ENCODE results near the gene TYW1.
"Not testable (repeated sequence)": the region's sequence is repeated elsewhere in the genome, so short reads cannot be mapped to it uniquely, and the experiment has no call there.

DNA sequence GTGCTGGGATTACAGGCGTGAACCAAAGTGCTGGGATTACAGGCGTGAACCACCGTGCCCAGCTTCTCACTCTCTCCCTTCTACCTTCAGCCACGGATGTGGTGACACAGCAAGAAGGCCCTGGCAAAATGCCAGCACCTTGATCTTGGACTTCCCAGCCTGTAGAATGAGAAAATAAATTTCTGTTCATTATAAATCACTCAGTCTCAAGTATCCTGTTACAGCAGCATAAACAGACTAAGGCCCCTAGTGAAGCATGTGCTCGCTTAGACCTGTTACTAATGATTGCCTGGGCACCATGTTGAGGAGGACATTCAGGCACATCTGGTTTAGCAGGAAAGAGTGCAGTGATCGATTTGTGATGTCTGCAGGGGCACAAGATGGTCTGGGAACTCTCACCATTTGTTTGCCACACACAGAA is 263.5 kb downstream of the TYW1 start:
- TF ChIP-seq, protein P1, sequence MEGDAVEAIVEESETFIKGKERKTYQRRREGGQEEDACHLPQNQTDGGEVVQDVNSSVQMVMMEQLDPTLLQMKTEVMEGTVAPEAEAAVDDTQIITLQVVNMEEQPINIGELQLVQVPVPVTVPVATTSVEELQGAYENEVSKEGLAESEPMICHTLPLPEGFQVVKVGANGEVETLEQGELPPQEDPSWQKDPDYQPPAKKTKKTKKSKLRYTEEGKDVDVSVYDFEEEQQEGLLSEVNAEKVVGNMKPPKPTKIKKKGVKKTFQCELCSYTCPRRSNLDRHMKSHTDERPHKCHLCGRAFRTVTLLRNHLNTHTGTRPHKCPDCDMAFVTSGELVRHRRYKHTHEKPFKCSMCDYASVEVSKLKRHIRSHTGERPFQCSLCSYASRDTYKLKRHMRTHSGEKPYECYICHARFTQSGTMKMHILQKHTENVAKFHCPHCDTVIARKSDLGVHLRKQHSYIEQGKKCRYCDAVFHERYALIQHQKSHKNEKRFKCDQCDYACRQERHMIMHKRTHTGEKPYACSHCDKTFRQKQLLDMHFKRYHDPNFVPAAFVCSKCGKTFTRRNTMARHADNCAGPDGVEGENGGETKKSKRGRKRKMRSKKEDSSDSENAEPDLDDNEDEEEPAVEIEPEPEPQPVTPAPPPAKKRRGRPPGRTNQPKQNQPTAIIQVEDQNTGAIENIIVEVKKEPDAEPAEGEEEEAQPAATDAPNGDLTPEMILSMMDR (conservative IDR thresholded peaks at IDR 0.05; ENCODE audit: low read depth, low read length): not testable (repeated sequence)
- TF ChIP-seq, protein P2, sequence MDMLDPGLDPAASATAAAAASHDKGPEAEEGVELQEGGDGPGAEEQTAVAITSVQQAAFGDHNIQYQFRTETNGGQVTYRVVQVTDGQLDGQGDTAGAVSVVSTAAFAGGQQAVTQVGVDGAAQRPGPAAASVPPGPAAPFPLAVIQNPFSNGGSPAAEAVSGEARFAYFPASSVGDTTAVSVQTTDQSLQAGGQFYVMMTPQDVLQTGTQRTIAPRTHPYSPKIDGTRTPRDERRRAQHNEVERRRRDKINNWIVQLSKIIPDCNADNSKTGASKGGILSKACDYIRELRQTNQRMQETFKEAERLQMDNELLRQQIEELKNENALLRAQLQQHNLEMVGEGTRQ (IDR thresholded peaks at IDR 0.05; ENCODE audit: low read depth, low read length): not testable (repeated sequence)
